CD4-positive, alpha-beta T cell treated with Interleukin-12 subunit alpha and Interleukin-12 subunit beta, for 1 hour (primary cell): ENCODE data around the gene C8A.

Source experiments
- DNase-seq: peaks from one replicate; pipeline ENCODE4 v3.0.0-alpha.2; 2020

C8A gene

GRCh38 chr1:56854521-56855099, at the start of gene C8A:
TSS of gene C8A (plus strand) at chr1:56854797. CDS start at chr1:56854902, 105 bp downstream.
- no peak for DNase-seq

- DNase-seq, result no peak
Measured at GRCh38 chr1:56806804-56807203, 47.8 kb upstream of the C8A start.

- no peak for DNase-seq
Measured at GRCh38 chr1:56808410-56808809, 46.2 kb upstream of the C8A start.

- DNase-seq, result no peak
Measured at GRCh38 chr1:56811331-56811730, 43.3 kb upstream of the C8A start.

- DNase-seq, result no peak
Measured at GRCh38 chr1:56814205-56814604, 40.4 kb upstream of the C8A start.

GRCh38 chr1:56816264-56816663, 38.3 kb upstream of the C8A start:
- no peak for DNase-seq

GRCh38 chr1:56816909-56817308, 37.7 kb upstream of the C8A start:
- DNase-seq, result no peak

- DNase-seq, result no peak
Measured at GRCh38 chr1:56817716-56818463, 36.7 kb upstream of the C8A start.

GRCh38 chr1:56819387-56819899, 35.2 kb upstream of the C8A start, which contains the start of gene FYB2:
TSS of gene FYB2 (minus strand) at chr1:56819404. CDS start at chr1:56819290, 114 bp downstream.
- DNase-seq, result no peak

GRCh38 chr1:56820755-56821461, 33.7 kb upstream of the C8A start:
- DNase-seq, result peak; percentile 51

GRCh38 chr1:56821462-56821797, 33.2 kb upstream of the C8A start:
- no peak for DNase-seq

GRCh38 chr1:56824271-56824670, 30.3 kb upstream of the C8A start:
- no peak for DNase-seq

GRCh38 chr1:56824938-56825337, 29.7 kb upstream of the C8A start:
- no peak for DNase-seq

- no peak for DNase-seq
Measured at GRCh38 chr1:56825436-56825835, 29.2 kb upstream of the C8A start.

GRCh38 chr1:56827711-56828110, 26.9 kb upstream of the C8A start:
- DNase-seq, result no peak

GRCh38 chr1:56830052-56830451, 24.5 kb upstream of the C8A start:
- no peak for DNase-seq

GRCh38 chr1:56831871-56832693, 22.5 kb upstream of the C8A start:
- DNase-seq, result peak; percentile 67

- no peak for DNase-seq
Measured at GRCh38 chr1:56833088-56833487, 21.5 kb upstream of the C8A start.

- DNase-seq, result no peak
Measured at GRCh38 chr1:56834137-56834900, 20.3 kb upstream of the C8A start.

- no peak for DNase-seq
Measured at GRCh38 chr1:56835657-56836056, 18.9 kb upstream of the C8A start.

- DNase-seq, result no peak
Measured at GRCh38 chr1:56836359-56836758, 18.2 kb upstream of the C8A start.

- no peak for DNase-seq
Measured at GRCh38 chr1:56837244-56837939, 17.2 kb upstream of the C8A start.
